ENCODE measurements around the gene USP38.
"Not testable (repeated sequence)": the region's sequence is repeated elsewhere in the genome, so short reads cannot be mapped to it uniquely, and the experiment has no call there.

The USP38 gene

DNA sequence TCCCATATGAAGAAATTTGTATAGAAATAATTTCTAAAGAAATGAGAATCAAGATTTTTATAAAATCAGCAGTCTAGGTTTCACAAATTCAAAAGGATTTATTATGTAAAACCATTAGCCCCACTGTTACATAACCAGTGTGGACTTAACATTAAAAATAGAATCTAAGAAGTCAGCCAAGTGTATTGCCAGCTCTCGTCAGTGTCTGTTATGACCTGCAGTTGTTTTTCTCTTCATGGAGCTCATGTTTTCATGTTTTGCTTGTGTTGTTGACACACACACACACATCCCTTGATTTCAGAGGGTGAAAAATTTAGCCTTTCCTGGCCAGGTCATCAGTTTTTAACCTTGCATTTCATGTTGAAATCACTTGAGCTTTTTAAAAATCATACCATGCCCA, 39.5 kb downstream of the USP38 start:
- no peak for DNase-seq

DNA sequence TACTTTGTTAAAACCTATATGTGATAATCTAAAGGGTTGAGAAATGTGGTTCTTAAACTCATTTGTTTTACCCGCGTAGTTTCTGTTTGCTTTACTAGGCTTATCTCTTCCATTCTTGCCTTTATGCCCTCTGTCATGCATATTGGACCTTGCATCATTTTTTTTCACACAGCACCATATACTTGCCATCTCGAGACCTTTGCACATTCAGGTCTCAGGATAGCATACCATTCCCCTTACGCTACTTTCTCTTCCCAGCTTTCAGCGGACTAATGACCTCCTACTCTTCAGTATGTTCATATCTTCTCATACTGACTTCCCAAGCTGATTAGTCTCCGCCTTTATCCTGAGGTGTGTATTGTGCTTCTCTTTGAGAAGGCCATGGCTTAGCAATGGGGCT, 40.5 kb downstream of the USP38 start:
- DNase-seq = no peak

DNA sequence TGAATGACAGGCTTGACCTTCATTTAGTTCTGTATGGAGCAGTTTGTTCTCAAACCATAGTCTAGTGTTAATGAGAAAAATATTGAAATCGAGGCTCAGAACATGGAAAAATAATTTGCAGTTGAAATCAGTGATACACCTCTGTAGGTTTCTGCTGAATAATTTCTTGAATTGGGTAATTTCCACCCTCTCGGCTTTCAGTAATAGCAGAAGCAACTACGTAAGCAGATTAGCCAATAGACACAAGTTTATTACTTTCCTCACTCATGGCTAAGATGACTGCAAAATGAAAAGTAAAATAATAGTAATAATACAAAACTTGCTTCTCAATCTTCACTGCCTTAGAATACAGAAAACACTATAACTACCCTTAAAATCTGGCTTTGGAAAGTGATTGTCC, 46.0 kb downstream of the USP38 start:
- no peak for DNase-seq

DNA sequence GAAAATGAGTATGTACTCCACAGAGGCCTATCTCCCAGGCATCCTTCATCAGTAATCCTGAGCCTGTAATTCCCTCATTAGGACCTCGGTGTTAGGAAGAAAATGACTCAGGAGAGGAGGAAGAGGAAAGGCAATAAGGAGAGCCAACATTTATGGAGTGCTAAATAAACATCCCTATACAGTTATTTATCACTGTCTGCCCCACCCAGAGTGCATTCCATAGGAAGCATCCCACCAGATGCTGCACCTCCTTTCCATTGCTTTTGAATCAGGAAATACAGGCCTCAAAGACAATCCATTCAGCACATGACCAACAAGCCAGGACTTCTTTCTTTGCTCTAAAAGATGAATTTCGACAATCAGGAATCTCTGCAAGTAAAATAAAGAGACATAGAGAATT, 47.6 kb downstream of the USP38 start:
- no peak for DNase-seq

DNA sequence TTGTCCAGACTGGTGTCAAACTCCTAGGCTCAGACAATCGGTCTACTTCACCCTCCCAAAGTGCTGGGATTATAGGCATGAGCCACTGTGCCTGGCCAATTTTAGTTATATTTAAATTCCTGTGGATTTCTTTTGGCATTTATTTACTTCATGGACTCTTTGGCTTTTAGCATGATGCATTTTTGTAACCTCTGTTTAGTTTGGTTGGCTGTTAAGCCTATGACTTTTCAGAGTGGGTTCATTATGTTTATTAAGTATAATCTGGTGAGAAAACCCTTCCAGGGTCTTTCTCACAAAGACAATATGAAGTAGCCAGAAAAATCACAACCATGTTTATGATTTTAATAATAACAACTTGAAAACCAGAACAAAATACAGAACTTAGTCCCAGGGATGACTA, 49.4 kb downstream of the USP38 start:
- DNase-seq = no peak

DNA sequence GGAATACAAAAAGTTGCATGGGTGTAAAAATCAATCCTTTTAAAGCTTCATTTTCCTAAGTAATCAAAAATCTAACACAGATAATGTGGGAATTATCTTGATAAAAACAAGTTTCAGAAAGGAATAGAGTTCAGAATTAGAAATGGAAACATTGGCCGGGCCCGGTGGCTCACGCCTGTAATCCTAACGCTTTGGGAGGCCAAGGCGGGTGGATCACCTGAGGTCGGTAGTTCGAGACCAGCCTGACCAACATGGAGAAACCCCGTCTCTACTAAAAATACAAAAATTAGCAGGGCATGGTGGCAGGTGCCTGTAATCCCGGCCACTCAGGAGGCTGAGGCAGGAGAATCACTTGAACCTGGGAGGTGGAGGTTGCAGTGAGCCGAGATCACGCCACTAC, 52.5 kb downstream of the USP38 start:
- not testable (repeated sequence) for DNase-seq

DNA sequence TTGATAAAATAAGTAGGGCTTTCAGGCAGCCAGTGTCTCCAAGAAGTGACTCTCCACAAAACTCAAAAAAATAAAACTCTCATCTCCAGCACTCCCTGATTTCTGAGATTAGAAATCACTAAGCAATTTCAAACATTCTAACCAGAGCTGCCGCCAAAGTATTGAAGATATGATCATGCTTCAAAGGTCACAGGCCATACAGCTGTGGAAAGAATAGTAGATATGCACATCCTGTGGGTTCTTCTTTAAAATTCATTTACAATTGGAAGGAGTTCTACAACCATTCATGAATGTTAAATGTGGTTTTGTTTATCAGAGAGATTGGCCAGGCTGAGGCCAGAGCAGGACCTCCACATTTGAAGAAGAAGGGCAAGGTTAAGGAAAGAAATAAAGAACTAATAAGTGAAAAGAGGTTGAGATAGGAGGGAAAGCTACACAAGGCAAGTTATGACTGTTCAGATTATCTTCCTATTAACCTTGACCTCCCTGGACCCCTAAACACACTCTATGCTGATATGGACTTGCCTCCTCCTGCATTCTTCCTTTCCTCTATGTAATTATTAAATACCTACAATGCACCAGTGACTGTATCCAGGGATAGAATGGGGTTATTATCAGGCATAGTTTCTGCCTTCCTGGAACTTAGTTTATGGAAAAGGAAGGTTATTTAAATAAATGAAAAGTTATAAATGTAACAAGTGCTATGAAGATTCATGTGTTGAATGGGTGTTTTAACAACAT, 56.4 kb downstream of the USP38 start:
- no peak for DNase-seq

DNA sequence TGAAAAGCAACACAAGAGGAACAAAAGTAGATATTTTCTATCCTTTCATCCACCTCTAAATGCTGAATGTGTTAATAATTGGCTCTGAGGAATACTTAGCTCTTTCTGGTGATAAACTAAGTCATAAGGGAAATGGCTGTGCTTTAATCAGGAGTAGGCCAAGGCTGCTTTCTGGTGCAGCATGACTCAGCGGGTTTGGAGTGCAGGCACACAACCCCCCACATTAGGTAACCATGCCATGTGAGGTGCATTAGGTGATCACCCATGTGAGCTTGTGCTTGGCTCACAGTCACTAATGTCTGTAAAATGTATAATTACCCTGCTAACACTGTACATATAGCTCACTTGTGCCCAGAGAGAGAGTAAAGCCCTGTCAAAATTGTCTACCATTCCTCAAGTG, 57.2 kb downstream of the USP38 start:
- DNase-seq = no peak

DNA sequence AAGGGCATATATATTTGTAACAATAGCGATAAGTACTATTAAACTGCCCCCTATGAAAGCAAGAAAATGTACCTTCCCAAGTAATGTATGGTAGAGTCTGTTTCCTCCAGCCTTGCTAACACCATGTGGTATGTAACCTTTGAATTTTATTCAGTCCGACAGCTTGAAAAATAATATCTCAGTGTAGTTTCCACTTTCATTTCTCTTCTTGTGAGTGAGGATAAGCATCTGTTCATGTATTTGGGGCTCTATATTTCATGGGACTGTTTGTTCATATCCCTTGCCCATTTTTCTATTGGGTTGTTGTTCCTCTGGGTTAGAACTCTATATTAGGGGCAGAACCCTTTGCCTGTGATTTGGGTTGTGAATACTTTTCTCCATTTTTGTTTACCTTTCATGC, 58.3 kb downstream of the USP38 start:
- DNase-seq = no peak

DNA sequence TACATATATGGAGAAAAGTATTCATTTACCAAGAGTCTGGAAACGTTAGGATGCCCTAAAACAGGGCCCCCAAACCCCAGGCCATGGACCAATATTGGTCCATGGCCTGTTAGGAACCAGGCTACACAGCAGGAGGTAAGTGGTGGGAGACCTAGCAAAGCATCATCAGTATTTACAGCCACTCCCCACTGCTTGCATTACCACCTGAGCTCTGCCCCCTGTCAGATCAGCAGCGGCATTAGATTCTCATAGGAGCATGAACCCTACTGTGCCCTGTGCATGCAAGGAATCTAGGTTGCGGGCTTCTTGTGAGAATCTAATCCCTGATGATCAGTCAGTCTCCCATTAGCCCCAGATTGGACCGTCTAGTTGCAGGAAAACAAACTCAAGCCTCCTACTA, 62.3 kb downstream of the USP38 start:
- no peak for DNase-seq

DNA sequence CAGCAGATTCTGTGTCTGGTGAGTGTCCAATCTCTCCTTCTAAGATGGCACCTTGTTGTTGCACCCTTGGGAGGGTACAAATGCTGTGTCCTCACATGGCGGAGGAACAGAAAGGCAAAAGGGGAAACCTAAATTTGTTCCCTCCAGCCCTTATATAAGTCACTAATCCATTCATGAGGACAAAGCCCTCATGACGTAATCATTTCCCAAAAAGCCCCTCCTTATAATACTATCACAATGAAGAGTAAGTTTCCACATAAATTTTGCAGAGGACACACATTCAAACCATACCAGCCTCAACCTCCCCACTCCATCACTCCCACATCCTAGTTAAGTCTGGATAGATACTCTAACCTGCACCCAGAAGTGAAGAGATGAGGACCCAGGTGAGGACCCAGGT, 63.1 kb downstream of the USP38 start:
- no peak for DNase-seq

DNA sequence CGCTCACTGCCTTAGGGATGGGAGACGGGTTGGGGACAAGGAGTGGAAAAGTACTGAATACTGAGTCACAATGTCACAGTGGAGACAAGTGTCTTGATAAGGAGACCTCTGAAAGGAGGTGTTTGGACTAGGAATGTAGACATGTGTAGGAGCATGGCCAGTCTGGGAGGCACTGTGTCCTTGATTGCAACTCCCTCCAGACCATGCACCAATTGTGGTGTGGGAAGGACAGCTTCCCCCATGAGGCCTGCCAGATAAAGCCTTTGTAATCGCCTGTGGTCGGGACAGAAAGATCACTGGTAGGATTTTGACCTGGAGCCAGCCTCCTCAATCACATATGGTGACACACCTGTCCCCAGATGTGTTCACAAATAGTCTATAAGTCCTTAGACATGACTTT, 64.1 kb downstream of the USP38 start:
- no peak for DNase-seq

DNA sequence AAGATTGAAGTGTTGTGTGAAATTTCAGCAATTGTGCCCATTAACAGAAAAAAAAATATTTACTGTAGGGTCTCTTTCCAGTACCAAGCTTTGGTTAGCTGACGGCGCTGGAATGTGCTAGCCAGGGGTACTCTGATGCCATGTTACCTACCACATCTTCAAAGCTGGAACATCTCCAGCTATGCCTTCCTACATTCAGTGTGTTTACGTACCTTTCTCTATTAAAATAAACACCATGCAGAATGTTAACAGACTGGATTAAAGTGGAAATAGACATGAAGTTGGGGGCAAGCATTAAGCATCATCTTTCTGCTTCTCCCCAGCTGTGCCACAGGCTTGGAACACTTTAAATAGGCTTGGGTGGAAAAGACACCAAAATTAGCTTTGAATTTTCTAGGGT, 65.9 kb downstream of the USP38 start:
- no peak for DNase-seq

DNA sequence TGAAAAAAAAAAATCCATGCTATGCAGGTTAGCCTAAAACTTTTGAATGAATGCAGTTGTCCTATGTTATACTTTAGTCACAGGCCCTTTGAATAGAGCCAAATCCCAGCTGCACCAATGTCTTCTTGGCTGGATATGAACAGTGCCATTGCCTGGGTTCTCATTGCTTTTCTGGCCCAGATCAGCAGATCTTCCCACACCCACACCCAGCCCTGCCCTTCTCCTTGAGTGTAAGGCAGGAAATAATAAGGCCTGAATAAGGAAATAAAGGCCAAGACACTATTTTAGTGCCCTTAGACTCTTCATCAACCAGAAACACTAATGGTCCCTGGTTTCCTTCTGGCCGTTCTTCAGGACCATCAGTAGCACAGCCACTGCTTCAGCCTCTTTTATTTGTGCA, 66.6 kb downstream of the USP38 start:
- DNase-seq = no peak

DNA sequence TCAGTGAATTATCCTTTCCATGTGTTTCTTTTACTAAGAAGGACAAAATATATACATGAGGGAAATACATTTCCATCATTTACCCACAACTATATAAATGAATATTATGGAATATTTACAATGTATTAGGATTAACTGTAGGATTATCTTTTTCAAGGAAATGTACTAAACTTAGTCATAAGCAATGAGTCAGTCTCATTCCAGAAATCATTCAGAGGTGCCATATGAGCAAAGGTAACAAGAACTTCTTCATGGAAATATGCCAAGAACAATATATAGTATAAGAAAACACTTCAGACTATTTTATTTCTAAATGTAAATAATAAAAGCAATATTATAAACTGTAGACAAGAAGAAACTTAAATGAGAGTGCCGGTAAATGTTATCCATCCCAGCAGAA, 67.1 kb downstream of the USP38 start:
- DNase-seq = no peak

DNA sequence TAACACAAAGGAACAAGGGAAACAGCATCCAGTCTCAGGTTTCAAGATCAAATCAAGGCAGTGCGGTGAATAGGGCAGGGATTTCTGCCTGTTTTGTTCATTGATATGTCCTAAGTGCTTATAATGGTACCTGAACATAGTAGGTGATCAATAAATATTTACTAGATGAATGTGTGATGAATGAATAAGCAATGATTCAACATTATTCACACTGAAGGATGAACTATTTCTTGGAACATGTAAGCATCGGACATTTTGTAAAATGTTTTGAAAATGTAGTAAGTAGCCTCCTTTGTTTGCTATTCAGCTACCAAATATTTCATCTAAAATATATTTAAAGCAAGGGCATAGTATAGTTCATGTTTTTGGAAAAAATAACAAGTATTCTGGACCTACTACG, 67.8 kb downstream of the USP38 start:
- no peak for DNase-seq

DNA sequence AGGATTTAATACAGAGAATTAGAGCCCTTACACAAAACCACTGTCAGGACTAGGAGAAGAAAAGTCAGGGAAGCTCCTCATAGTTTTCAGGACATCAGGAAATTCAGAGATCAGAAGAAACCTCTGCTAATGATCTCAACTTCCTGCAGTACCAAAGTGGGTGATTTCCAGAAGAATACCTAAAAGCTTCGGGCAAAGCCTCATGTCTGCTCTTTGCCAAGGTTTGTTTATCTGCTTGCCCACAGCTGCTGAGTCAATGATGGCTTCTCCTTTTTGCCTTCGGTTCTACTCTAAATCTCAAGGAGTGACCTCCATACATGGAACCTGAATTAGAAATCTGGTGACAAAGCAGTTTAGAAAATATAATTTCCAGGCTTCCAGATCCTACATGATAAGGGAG, 68.4 kb downstream of the USP38 start:
- DNase-seq = no peak

DNA sequence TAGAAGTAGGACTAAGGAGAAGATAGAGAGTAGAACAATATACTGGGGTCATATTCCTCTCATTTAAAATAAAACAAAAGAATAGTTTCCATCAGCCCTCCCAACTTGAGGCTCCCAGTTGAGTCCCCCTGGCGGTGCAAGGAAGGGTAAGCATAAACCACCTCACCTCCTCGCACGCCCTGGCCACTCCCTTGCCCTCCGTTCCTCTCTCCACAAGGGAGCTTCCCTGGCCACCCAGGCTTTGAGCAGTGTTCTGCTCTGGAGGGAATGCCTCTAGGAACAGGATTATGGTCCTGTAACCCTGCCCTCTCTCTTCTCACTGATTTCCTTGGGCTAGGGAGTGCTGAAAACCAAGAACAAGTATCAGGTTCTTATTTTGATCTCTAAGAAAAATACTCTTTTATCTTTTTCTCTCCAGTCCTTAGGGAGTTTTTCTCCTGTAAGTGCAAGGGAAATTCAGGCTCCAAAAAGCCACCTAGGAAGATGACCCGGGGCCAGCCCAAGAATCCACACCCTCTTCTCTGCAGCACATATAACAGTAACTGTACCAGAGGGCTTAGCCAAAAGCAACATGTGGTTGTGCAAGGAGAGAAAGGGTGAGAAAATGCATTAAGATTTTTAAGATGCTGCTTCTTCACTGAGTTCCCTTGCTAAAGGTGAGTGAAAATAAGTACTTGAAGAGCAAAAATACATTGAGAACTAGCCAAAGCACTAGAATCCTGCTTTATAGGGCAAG, 69.9 kb downstream of the USP38 start:
- DNase-seq = no peak

DNA sequence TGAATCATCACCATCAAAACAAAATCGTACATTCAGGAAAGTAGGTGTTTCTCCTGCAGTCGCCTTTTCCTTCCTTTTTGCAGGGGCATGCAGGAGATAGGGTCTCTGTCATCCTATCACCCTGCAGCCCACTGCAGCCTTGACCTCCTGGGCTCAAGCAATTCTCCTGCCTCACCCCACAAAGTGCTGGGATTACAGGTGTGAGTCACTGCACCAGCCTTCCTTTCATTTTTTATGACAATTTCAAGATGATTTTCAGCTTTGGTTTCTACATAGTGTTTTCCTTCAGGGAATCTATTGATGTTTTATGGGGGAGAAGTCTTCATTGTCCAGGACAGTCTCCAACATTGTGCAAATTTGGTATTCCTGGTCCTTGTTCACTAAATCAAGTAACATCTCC, 71.7 kb downstream of the USP38 start:
- no peak for DNase-seq

DNA sequence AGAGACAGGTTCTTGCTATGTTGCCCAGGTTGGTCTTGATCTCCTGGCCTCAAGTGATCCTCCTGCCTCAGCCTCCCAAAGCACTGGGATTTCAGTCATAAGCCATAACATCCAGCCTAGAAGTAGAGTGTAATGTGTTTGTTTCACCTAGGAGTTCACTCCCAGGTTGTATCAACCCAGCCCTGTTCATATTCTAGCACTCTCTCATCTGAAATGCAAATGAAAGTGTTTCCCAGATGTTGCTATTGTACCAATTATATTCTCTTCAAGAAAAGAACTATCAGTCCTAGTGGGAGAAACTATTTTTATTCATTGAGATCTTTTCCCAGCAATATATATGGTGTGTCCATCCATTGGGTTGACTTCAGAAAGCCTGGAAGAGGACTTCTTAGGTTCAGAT, 72.6 kb downstream of the USP38 start:
- DNase-seq = no peak

DNA sequence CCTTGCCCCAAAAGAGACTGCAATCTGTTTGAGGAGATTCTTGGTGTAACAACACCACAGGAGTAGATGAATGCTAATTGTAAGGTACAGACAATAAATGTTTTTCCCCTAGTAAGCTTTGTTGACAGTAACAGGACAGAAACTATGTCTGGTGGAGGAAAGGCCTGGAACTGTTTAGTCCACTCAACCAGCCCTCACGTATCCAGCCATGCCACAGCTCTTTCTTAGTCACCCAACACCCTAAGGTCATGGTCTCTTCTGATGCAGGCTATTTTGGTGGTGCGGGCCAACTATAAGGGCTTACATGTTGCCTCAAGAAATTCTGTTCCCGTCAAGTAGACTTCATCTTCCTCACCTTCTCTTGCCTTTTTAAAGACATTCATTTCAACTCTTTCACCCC, 76.0 kb downstream of the USP38 start:
- DNase-seq = no peak

DNA sequence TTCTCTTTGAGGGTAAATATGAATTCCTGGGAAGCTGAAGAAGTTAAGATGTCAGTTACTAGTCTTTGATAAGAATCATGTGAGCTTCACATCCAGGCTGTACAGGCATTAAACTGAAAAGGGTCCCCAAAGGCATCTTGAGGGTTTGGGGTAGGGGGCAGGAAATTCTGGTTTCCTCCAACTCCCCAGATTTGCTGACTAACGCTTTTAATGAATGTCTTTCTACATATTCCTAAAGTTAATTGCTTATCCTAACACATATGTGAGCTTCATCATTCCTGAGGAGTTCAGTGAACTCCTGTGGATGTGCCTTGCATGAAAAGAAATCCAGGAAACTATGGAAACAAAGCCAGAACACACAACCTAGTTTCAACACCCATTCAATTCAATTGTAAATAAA, 78.1 kb downstream of the USP38 start:
- no peak for DNase-seq

DNA sequence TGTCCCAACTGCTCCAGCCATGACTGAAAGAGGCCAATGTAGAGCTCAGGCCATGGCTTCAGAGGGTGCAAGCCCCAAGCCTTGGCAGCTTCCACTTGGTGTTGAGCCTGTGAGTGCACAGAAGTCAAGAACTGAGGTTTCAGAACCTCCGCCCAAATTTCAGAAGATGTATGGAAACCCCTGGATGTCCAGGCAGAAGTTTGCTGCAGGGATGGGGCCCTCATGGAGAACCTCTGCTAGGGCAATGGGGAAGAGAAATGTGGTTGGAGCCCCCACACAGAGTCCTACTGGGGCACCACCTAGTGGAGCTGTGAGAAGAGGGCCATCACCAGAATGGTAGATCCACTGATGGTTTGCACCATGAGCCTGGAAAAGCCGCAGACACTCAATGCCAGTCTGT, 83.0 kb downstream of the USP38 start:
- not testable (repeated sequence) for DNase-seq

DNA sequence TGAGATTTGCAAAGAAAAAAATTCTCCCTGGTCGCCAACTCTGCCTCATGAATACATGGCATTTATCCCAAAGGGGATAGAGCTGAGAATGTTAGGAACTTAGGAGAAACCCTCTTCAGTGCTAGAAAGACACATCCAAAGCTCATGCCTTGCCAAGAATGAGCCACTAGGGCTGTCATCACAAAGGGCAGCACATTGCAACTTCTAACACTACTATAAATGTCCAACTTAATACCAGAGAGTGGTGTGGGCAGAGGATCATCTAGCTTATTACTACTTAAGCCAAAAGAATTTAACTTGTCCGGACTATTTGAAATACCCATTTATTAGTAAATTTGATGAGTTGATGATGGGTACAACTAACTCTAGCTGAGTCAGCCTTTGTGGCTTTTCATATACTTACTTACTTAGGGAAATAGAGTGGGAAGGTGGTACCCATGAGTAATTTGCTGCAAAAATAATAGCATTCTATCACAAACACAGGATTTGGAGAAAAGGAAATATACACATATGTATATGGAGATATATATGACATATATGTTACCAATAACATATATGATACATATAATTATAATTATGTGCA, 85.6 kb downstream of the USP38 start:
- DNase-seq = no peak
